Mesothelial cell of epicardium (in vitro differentiated cells): ENCODE measurements around the gene CYP21A2. TPM values are rescaled to one million over a fixed set of nuclear protein-coding genes. Genes with fewer than 3 reads are reported as not detected.
"Not testable (repeated sequence)": the region's sequence is repeated elsewhere in the genome, so short reads cannot be mapped to it uniquely, and the experiment has no call there.

Experiments
- DNase-seq, 2 experiments: peaks; one replicate each; pipeline ENCODE4 v3.0.0; 2021; ENCODE audit warnings: low spot score in 2 of 2; ENCODE audit not compliant: unreplicated experiment in 2 of 2
- H3K27ac Mint-ChIP-seq: 2 replicates; pipeline ENCODE4 v1.8.0; 2021; ENCODE audit warnings: mixed read lengths
- H3K27me3 Mint-ChIP-seq: 2 replicates; pipeline ENCODE4 v1.8.0; 2021; ENCODE audit warnings: low read depth, mixed read lengths
- H3K36me3 Mint-ChIP-seq: 2 replicates; pipeline ENCODE4 v1.8.0; 2021; ENCODE audit warnings: mixed read lengths
- H3K4me1 Mint-ChIP-seq: 2 replicates; pipeline ENCODE4 v1.8.0; 2021; ENCODE audit warnings: mixed read lengths
- H3K4me3 Mint-ChIP-seq: 2 replicates; pipeline ENCODE4 v1.8.0; 2021; ENCODE audit warnings: mild to moderate bottlenecking, moderate library complexity, mixed read lengths
- H3K9me3 Mint-ChIP-seq: 2 replicates; pipeline ENCODE4 v1.8.0; 2021; ENCODE audit warnings: mixed read lengths
- CTCF ChIP-seq: fragments of 200-600 bp; sonication (generic); IDR thresholded peaks from one replicate; pipeline ENCODE4 v1.5.0; 2021; ENCODE audit warnings: antibody characterized with exemption; ENCODE audit not compliant: unreplicated experiment
- total RNA-seq: library from RNA; stranded (reverse); gene quantifications from 3 replicates; pipeline ENCODE4 v1.2.1, GENCODE V29; 2021

The CYP21A2 gene
- total RNA-seq, 1 donor from 2014 or later, result 0.58 TPM

GRCh38 chr6:32041050-32041321 lies 2.8 kb downstream of the CYP21A2 start:
- H3K27ac Mint-ChIP-seq, DNase-seq, H3K27me3 Mint-ChIP-seq, H3K4me3 Mint-ChIP-seq, H3K9me3 Mint-ChIP-seq, H3K36me3 Mint-ChIP-seq, H3K4me1 Mint-ChIP-seq: not testable (repeated sequence)

- H3K4me1 Mint-ChIP-seq, DNase-seq, H3K27ac Mint-ChIP-seq: not testable (repeated sequence)
Measured at GRCh38 chr6:32041385-32041784, 3.2 kb downstream of the CYP21A2 start.

GRCh38 chr6:32042276-32042675 lies 4.1 kb downstream of the CYP21A2 start:
- not testable (repeated sequence) for H3K9me3 Mint-ChIP-seq, H3K36me3 Mint-ChIP-seq, H3K27me3 Mint-ChIP-seq, H3K27ac Mint-ChIP-seq, H3K4me1 Mint-ChIP-seq, H3K4me3 Mint-ChIP-seq, DNase-seq

More at GRCh38 chr6:32041385-32041784, 3.2 kb downstream of the CYP21A2 start:
- H3K36me3 Mint-ChIP-seq, H3K27me3 Mint-ChIP-seq, H3K4me3 Mint-ChIP-seq, H3K9me3 Mint-ChIP-seq: not testable (repeated sequence)

GRCh38 chr6:32043589-32044380 lies 5.6 kb downstream of the CYP21A2 start:
- DNase-seq, H3K9me3 Mint-ChIP-seq, H3K27ac Mint-ChIP-seq, H3K27me3 Mint-ChIP-seq, H3K36me3 Mint-ChIP-seq, H3K4me3 Mint-ChIP-seq: not testable (repeated sequence)
- peaks cover 15% of the 10 kb centered on the region for H3K4me1 Mint-ChIP-seq

GRCh38 chr6:32044916-32045315 lies 6.7 kb downstream of the CYP21A2 start:
- H3K9me3 Mint-ChIP-seq, H3K36me3 Mint-ChIP-seq, H3K27me3 Mint-ChIP-seq, DNase-seq, H3K27ac Mint-ChIP-seq, H3K4me3 Mint-ChIP-seq: not testable (repeated sequence)
- H3K4me1 Mint-ChIP-seq, result peaks cover 17% of the 10 kb centered on the region

GRCh38 chr6:32045811-32046449 lies 7.7 kb downstream of the CYP21A2 start:
- Mint-ChIP-seq H3K27ac (peak overlapping the region; percentile 50), H3K36me3 (no peaks in the 10 kb centered on the region), H3K9me3 (no peaks in the 10 kb centered on the region), H3K27me3 (no peaks in the 10 kb centered on the region), H3K4me1 (peaks cover 17% of the 10 kb centered on the region), H3K4me3 (no peak overlapping the region)
- no peak for TF ChIP-seq CTCF
- no peak for DNase-seq

- no peak for DNase-seq
- H3K9me3 Mint-ChIP-seq, result no peaks in the 10 kb centered on the region
- no peak for TF ChIP-seq CTCF
- no peaks in the 10 kb centered on the region for H3K27me3 Mint-ChIP-seq
- H3K36me3 Mint-ChIP-seq, result no peaks in the 10 kb centered on the region
- no peak overlapping the region for H3K27ac Mint-ChIP-seq
- H3K4me1 Mint-ChIP-seq, result peaks cover 17% of the 10 kb centered on the region
- H3K4me3 Mint-ChIP-seq, result no peak overlapping the region
Measured at GRCh38 chr6:32046450-32047083, 8.4 kb downstream of the CYP21A2 start.

GRCh38 chr6:32047084-32047478 lies 8.9 kb downstream of the CYP21A2 start:
- Mint-ChIP-seq H3K27ac (no peak overlapping the region), H3K9me3 (no peaks in the 10 kb centered on the region), H3K36me3 (no peaks in the 10 kb centered on the region), H3K4me3 (no peak overlapping the region), H3K27me3 (no peaks in the 10 kb centered on the region), H3K4me1 (peaks cover 17% of the 10 kb centered on the region)
- no peak for DNase-seq
- TF ChIP-seq CTCF, result no peak
